ENCODE measurements around the gene F2.

F2 gene

GRCh38 chr11:46743693-46744339 lies 24.8 kb downstream of the F2 start:
- no peak for DNase-seq

GRCh38 chr11:46745328-46745727 lies 26.3 kb downstream of the F2 start:
- no peak for DNase-seq

GRCh38 chr11:46745995-46746394 lies 27.0 kb downstream of the F2 start:
- no peak for DNase-seq

- DNase-seq = no peak
Observed at GRCh38 chr11:46747150-46747549, 28.1 kb downstream of the F2 start.

GRCh38 chr11:46755962-46756361 lies 36.9 kb downstream of the F2 start:
- DNase-seq = no peak

GRCh38 chr11:46759196-46759595 lies 40.2 kb downstream of the F2 start:
- no peak for DNase-seq

GRCh38 chr11:46760429-46761128 lies 41.6 kb downstream of the F2 start:
- no peak for DNase-seq

- DNase-seq = no peak
Observed at GRCh38 chr11:46761807-46762206, 42.8 kb downstream of the F2 start.

- DNase-seq = no peak
Observed at GRCh38 chr11:46762248-46762647, 43.2 kb downstream of the F2 start.

GRCh38 chr11:46766656-46767055 lies 47.6 kb downstream of the F2 start:
- DNase-seq = no peak

- no peak for DNase-seq
Observed at GRCh38 chr11:46769636-46770221, 50.7 kb downstream of the F2 start.

GRCh38 chr11:46776878-46777277 lies 57.9 kb downstream of the F2 start:
- DNase-seq = no peak

- DNase-seq = no peak
Observed at GRCh38 chr11:46778416-46778815, 59.4 kb downstream of the F2 start.

Data from SIG-M5 (cell line).